Spinal cord (tissue), 10 donors: ENCODE measurements around the gene OSBPL2. TPM values are rescaled to one million over a fixed set of nuclear protein-coding genes. Genes with fewer than 3 reads are reported as not detected.
A peak's percentile ranks its signal among the peaks of the same experiment; 100 is the strongest.

Source experiments
- DNase-seq, 6 donors: peaks; one replicate each; pipeline versions ENCODE4 v3.0.0 to v3.0.0-alpha.2; 2013 to 2015; ENCODE audit warnings: low spot score in 6 of 6, low read depth in 4 of 6
- H3K27ac ChIP-seq: one replicate; pipeline ENCODE4 v1.5.1; 2013; ENCODE audit warnings: low read depth, low read length, control low read depth
- H3K27me3 ChIP-seq: one replicate; pipeline ENCODE4 v1.6.1; 2013; ENCODE audit warnings: low read length; ENCODE audit not compliant: control insufficient read depth, insufficient read depth
- H3K36me3 ChIP-seq: one replicate; pipeline ENCODE4 v1.6.1; 2013; ENCODE audit warnings: low read length; ENCODE audit not compliant: control insufficient read depth, insufficient read depth
- H3K4me1 ChIP-seq: one replicate; pipeline ENCODE4 v1.6.1; 2013; ENCODE audit warnings: low read length; ENCODE audit not compliant: control insufficient read depth, insufficient read depth
- H3K4me3 ChIP-seq: one replicate; pipeline ENCODE4 v1.5.1; 2013; ENCODE audit warnings: low read depth, low read length, control low read depth
- H3K9me3 ChIP-seq: one replicate; pipeline ENCODE4 v1.6.1; 2013; ENCODE audit warnings: low read length; ENCODE audit not compliant: control insufficient read depth, insufficient read depth
- WGBS: methylation state at CpG from one replicate; pipeline ENCODE4 v1.1.5; 2013; ENCODE audit warnings: missing lambda C conversion rate; ENCODE audit not compliant: insufficient coverage; 5-methylcytosine and 5-hydroxymethylcytosine counted together
- polyA plus RNA-seq, 2 donors: library from polyadenylated mRNA; unstranded; fragments of 120-200 nt; gene quantifications; one replicate each; pipeline ENCODE4 v1.2.1, GENCODE V29; 2013; ENCODE audit not compliant: insufficient read length in 2 of 2
- total RNA-seq, 2 donors: library from RNA; depleted of rRNA in 1 of 2; stranded (reverse); fragments of 120-200 nt in 1 of 2; fragments of >200 nt in 1 of 2; gene quantifications; one replicate each; pipeline versions ENCODE4 v1.2.3 to v1.2.4, GENCODE V29; 2013 to 2014
- donor health status: healthy.

The OSBPL2 gene
- total and polyA plus RNA-seq, 4 donors: 37.0 to 52.5 (median 44.0) TPM

GRCh38 chr20:62220666-62221568 lies 17.4 kb upstream of the OSBPL2 start:
- 2% methylated on average over 30 of the region's 46 CpGs for WGBS
- peak overlapping the region; percentile 16 for H3K4me3 ChIP-seq
- no peak for DNase-seq

DNA sequence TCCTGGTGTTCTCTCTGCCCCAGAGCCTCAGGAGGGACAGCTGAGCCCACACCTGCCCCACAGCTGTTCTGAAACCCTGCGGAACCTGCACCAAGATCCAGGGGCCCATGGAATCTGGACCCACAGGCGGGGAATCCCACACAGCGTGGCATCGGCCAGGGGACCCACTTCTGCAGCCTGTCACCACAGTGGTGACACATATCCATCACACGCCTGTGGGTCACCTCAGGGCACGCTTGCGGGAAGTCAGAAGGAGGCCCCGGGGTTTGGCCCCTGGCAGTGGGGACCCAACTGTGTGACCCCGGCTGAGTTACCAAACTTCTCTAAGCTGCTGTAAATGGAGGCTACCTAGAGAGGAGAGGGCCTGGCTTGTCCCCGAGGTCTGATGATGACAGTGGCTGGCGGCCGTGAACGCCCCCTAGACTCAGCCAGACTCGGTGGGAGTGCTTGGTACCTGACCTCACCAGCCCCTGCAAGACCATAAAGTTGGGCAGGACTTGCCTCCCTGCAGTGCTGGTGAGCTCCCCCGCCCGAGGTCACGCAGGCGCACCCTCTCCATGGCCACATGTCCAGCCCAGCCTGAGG lies 16.0 kb upstream of the OSBPL2 start:
- H3K9me3 ChIP-seq: no peaks in the 10 kb centered on the region
- H3K36me3 ChIP-seq: peaks cover 7% of the 10 kb centered on the region
- H3K27me3 ChIP-seq: peaks cover 55% of the 10 kb centered on the region
- peaks cover 37% of the 10 kb centered on the region for H3K4me1 ChIP-seq
- no peak overlapping the region for H3K4me3 ChIP-seq
- DNase-seq: no peak
- WGBS: 78% methylated on average over 18 of the region's 18 CpGs
- H3K27ac ChIP-seq: no peak overlapping the region

More at GRCh38 chr20:62220666-62221568, 17.4 kb upstream of the OSBPL2 start:
- no peak overlapping the region for H3K27ac ChIP-seq
- H3K4me1 ChIP-seq: peaks cover 29% of the 10 kb centered on the region
- peaks cover 61% of the 10 kb centered on the region for H3K27me3 ChIP-seq
- peaks cover 21% of the 10 kb centered on the region for H3K36me3 ChIP-seq
- H3K9me3 ChIP-seq: no peaks in the 10 kb centered on the region

DNA sequence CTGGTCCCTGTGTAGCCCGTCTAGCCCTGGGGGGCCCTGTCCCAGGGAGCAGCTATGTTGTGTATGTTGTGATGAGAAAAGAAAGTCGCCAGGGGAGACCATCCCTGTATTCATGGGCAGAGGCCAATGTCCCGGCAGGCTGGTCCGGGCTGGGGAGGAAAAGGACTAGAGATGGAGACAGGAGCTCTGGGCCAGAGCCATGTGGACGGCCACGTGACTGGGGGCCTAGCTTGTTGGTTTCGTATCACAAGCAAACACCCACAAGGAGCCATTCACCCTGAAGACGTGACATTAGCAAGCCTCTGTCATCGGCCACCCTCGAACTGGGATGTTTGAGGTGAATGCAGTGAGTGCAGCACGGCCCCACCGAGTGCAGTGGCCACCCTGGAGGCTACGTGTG lies 15.3 kb upstream of the OSBPL2 start:
- H3K9me3 ChIP-seq: no peaks in the 10 kb centered on the region
- peaks cover 50% of the 10 kb centered on the region for H3K27me3 ChIP-seq
- H3K27ac ChIP-seq: no peak overlapping the region
- WGBS: 75% methylated on average over 13 of the region's 13 CpGs
- H3K4me3 ChIP-seq: no peak overlapping the region
- peaks cover 3% of the 10 kb centered on the region for H3K36me3 ChIP-seq
- DNase-seq: no peak
- peaks cover 39% of the 10 kb centered on the region for H3K4me1 ChIP-seq

DNA sequence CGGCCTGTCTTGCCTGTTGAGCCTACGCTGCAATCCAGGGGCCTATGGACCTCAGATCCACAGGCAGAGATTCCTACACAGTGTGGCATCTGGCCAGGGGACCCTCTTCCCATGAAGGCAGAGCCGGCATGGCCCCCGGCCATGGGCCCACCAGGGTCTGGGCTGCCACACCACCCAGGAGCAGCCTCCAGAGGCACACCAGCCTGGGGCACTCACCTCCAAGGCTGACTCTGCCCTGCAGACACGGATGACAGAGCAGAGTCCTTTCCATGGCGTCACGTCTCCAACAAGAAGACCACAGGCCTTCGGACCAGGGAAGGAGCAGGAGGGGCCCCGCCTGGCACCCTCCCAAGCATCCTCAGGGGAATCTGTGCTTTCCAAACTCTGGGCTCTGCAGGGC lies 14.8 kb upstream of the OSBPL2 start:
- WGBS: 84% methylated on average over 9 of the region's 9 CpGs
- no peak for DNase-seq
- no peaks in the 10 kb centered on the region for H3K9me3 ChIP-seq
- no peak overlapping the region for H3K27ac ChIP-seq
- no peaks in the 10 kb centered on the region for H3K36me3 ChIP-seq
- H3K27me3 ChIP-seq: peaks cover 44% of the 10 kb centered on the region
- no peak overlapping the region for H3K4me3 ChIP-seq
- H3K4me1 ChIP-seq: peaks cover 34% of the 10 kb centered on the region

GRCh38 chr20:62224113-62224855 lies 14.0 kb upstream of the OSBPL2 start:
- 74% methylated on average over 12 of the region's 21 CpGs for WGBS
- H3K4me3 ChIP-seq: no peak overlapping the region
- no peaks in the 10 kb centered on the region for H3K36me3 ChIP-seq
- DNase-seq: no peak
- H3K27ac ChIP-seq: no peak overlapping the region
- H3K9me3 ChIP-seq: no peaks in the 10 kb centered on the region
- H3K27me3 ChIP-seq: peaks cover 36% of the 10 kb centered on the region
- peaks cover 27% of the 10 kb centered on the region for H3K4me1 ChIP-seq

DNA sequence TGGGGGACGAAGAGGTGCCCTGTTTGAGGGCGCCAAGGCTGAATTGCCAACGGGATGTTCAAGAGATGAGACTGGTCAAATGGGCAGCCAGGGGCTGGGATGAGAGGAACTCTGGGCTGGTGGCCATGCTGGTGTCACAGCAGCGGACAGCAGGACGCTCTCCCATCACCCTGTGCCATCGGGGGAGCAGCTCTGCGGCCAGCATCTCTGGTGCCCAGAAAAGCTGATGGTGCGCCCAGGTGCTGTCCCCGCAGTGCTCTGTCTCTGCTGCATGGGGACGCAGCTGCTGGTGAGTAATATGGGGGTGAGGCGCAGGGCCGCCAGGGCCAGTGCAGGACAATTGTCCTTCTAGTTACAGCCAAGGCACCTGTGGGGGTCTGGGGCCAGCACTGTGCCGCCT lies 13.3 kb upstream of the OSBPL2 start:
- no peaks in the 10 kb centered on the region for H3K9me3 ChIP-seq
- WGBS: 84% methylated on average over 9 of the region's 13 CpGs
- no peak overlapping the region for H3K27ac ChIP-seq
- no peaks in the 10 kb centered on the region for H3K36me3 ChIP-seq
- DNase-seq: no peak
- peaks cover 23% of the 10 kb centered on the region for H3K4me1 ChIP-seq
- H3K4me3 ChIP-seq: no peak overlapping the region
- peaks cover 33% of the 10 kb centered on the region for H3K27me3 ChIP-seq

GRCh38 chr20:62225820-62226635 lies 12.3 kb upstream of the OSBPL2 start:
- H3K9me3 ChIP-seq: no peaks in the 10 kb centered on the region
- no peak overlapping the region for H3K27ac ChIP-seq
- H3K27me3 ChIP-seq: peaks cover 26% of the 10 kb centered on the region
- peaks cover 15% of the 10 kb centered on the region for H3K4me1 ChIP-seq
- no peak overlapping the region for H3K4me3 ChIP-seq
- WGBS: 87% methylated on average over 16 of the region's 17 CpGs
- DNase-seq: no peak
- no peaks in the 10 kb centered on the region for H3K36me3 ChIP-seq

- Histone ChIP-seq H3K4me1 (peaks cover 10% of the 10 kb centered on the region), H3K9me3 (no peaks in the 10 kb centered on the region), H3K36me3 (no peaks in the 10 kb centered on the region), H3K4me3 (no peak overlapping the region), H3K27me3 (peaks cover 16% of the 10 kb centered on the region), H3K27ac (no peak overlapping the region)
- WGBS: 68% methylated on average over 23 of the region's 24 CpGs
- peak in 1 of 6 donors; percentile 74 for DNase-seq
Measured at GRCh38 chr20:62226707-62227590, 11.4 kb upstream of the OSBPL2 start.
